Natural killer cell (primary cell): ENCODE data around the gene TIAM1. TPM values are rescaled to one million over a fixed set of nuclear protein-coding genes. Genes with fewer than 3 reads are reported as not detected.

Experiments
- ATAC-seq, 3 donors: fragments of 150-1000 bp in 2 of 3; fragments of 200-7000 bp in 1 of 3; cut with Tn5 transposase; 1 replicate in 1 of 3; 2 replicates in 2 of 3; pipeline ENCODE4 v1.10.0; 2021; ENCODE audit warnings: mild to moderate bottlenecking in 2 of 3, moderate library complexity in 2 of 3
- DNase-seq, 2 donors: peaks; one replicate each; pipeline versions ENCODE4 v3.0.0 to v3.0.0-alpha.2; 2013 to 2021; ENCODE audit warnings: mixed read lengths in 1 of 2
- H3K27ac ChIP-seq: one replicate; pipeline ENCODE4 v1.5.1; 2013; ENCODE audit warnings: mild to moderate bottlenecking, low read length
- H3K27me3 ChIP-seq: one replicate; pipeline ENCODE4 v1.6.1; 2013; ENCODE audit warnings: low read length; ENCODE audit not compliant: control insufficient read depth, insufficient read depth
- H3K36me3 ChIP-seq: one replicate; pipeline ENCODE4 v1.6.1; 2013; ENCODE audit warnings: low read length; ENCODE audit not compliant: control insufficient read depth, insufficient read depth
- H3K4me1 ChIP-seq: one replicate; pipeline ENCODE4 v1.6.1; 2013; ENCODE audit warnings: low read length; ENCODE audit not compliant: control insufficient read depth, insufficient read depth
- H3K4me3 ChIP-seq: one replicate; pipeline ENCODE4 v1.5.1; 2013; ENCODE audit warnings: low read length
- H3K9me3 ChIP-seq: one replicate; pipeline ENCODE4 v1.6.1; 2013; ENCODE audit warnings: low read length; ENCODE audit not compliant: control insufficient read depth, insufficient read depth
- H3K27ac Mint-ChIP-seq, 2 donors: one replicate each; pipeline ENCODE4 v1.8.0; 2022; ENCODE audit warnings: mild to moderate bottlenecking in 2 of 2, mixed read lengths in 2 of 2, moderate library complexity in 1 of 2
- H3K27me3 Mint-ChIP-seq, 2 donors: one replicate each; pipeline ENCODE4 v1.8.0; 2022; ENCODE audit warnings: low read depth in 2 of 2, mixed read lengths in 2 of 2
- H3K36me3 Mint-ChIP-seq: one replicate; pipeline ENCODE4 v1.8.0; 2022; ENCODE audit warnings: mixed read lengths
- H3K4me1 Mint-ChIP-seq, 2 donors: one replicate each; pipeline ENCODE4 v1.8.0; 2022; ENCODE audit warnings: mixed read lengths in 2 of 2
- H3K4me3 Mint-ChIP-seq: one replicate; pipeline ENCODE4 v1.8.0; 2022; ENCODE audit warnings: mild to moderate bottlenecking, moderate library complexity, mixed read lengths
- H3K9me3 Mint-ChIP-seq, 2 donors: one replicate each; pipeline ENCODE4 v1.8.0; 2022; ENCODE audit warnings: mixed read lengths in 2 of 2
- CTCF ChIP-seq: fragments of 200-600 bp; IDR thresholded peaks from one replicate; pipeline ENCODE4 v1.8.0; 2022; ENCODE audit warnings: antibody characterized with exemption
- WGBS: methylation state at CpG from one replicate; pipeline ENCODE4 v1.1.7; 2013; ENCODE audit warnings: missing lambda C conversion rate; ENCODE audit not compliant: insufficient coverage; 5-methylcytosine and 5-hydroxymethylcytosine counted together
- intact Hi-C: fragments of 100-400 bp; cut with micrococcal nuclease; formaldehyde crosslinking; loops from one replicate; pipeline ENCODE4 v1.14.2; 2022
- total RNA-seq, 4 donors: library from RNA; stranded (reverse); fragments of 120-200 nt in 1 of 4; gene quantifications; one replicate each; pipeline versions ENCODE4 v1.2.3 to v1.2.4, GENCODE V29; 2013 to 2022

TIAM1 gene
- total RNA-seq, 3 donors from 2014 or later (not counting 1 experiment from before 2014, with no cell fraction given) = 19.1 to 32.3 (median 19.4) TPM

- Histone ChIP-seq H3K27ac (no peak overlapping the region), H3K27me3 (no peaks in the 10 kb centered on the region), H3K9me3 (no peaks in the 10 kb centered on the region), H3K36me3 (no peaks in the 10 kb centered on the region), H3K4me1 (no peaks in the 10 kb centered on the region), H3K4me3 (no peak overlapping the region)
- 91% methylated on average over 4 of the region's 4 CpGs for WGBS
- Mint-ChIP-seq H3K36me3 (no peaks in the 10 kb centered on the region), H3K27me3 (no peaks in the 10 kb centered on the region), H3K4me3 (no peak overlapping the region), H3K27ac (no peak overlapping the region), H3K4me1 (no peaks in the 10 kb centered on the region), H3K9me3 (no peaks in the 10 kb centered on the region)
- TF ChIP-seq CTCF = no peak
- intact Hi-C loops = no loop called here
- DNase-seq (no peak), ATAC-seq (no peak)
Measured at GRCh38 chr21:31255036-31255435, 89.0 kb downstream of the TIAM1 start.

GRCh38 chr21:31254131-31254530, 89.9 kb downstream of the TIAM1 start:
- DNase-seq (no peak), ATAC-seq (no peak)
- Mint-ChIP-seq H3K9me3 (no peaks in the 10 kb centered on the region), H3K27ac (no peak overlapping the region), H3K4me1 (no peaks in the 10 kb centered on the region), H3K27me3 (no peaks in the 10 kb centered on the region), H3K4me3 (no peak overlapping the region), H3K36me3 (no peaks in the 10 kb centered on the region)
- Histone ChIP-seq H3K4me3 (no peak overlapping the region), H3K27me3 (no peaks in the 10 kb centered on the region), H3K4me1 (no peaks in the 10 kb centered on the region), H3K36me3 (no peaks in the 10 kb centered on the region), H3K9me3 (no peaks in the 10 kb centered on the region), H3K27ac (no peak overlapping the region)
- WGBS = 100% methylated on average over 1 of the region's 2 CpGs
- no peak for TF ChIP-seq CTCF
- intact Hi-C loops = no loop called here

- Histone ChIP-seq H3K27me3 (no peaks in the 10 kb centered on the region), H3K27ac (no peak overlapping the region), H3K9me3 (no peaks in the 10 kb centered on the region), H3K4me3 (no peak overlapping the region), H3K4me1 (no peaks in the 10 kb centered on the region), H3K36me3 (no peaks in the 10 kb centered on the region)
- 87% methylated on average over 2 of the region's 3 CpGs for WGBS
- Mint-ChIP-seq H3K27ac (no peak overlapping the region), H3K4me1 (no peaks in the 10 kb centered on the region), H3K4me3 (no peak overlapping the region), H3K27me3 (no peaks in the 10 kb centered on the region), H3K36me3 (no peaks in the 10 kb centered on the region), H3K9me3 (no peaks in the 10 kb centered on the region)
- ATAC-seq (no peak), DNase-seq (no peak)
- intact Hi-C loops = no loop called here
- TF ChIP-seq CTCF = no peak
Measured at GRCh38 chr21:31253684-31254083, 90.4 kb downstream of the TIAM1 start.

- no peak overlapping the region for H3K27ac ChIP-seq
- WGBS = 97% methylated on average over 5 of the region's 6 CpGs
- H3K4me3 ChIP-seq = no peak overlapping the region
- H3K4me1 ChIP-seq = no peaks in the 10 kb centered on the region
- ATAC-seq (no peak), DNase-seq (no peak)
- H3K9me3 ChIP-seq = no peaks in the 10 kb centered on the region
- TF ChIP-seq CTCF = no peak
- H3K36me3 ChIP-seq = no peaks in the 10 kb centered on the region
- intact Hi-C loops = no loop called here
- H3K27me3 ChIP-seq = no peaks in the 10 kb centered on the region
- Mint-ChIP-seq H3K9me3 (no peaks in the 10 kb centered on the region), H3K27me3 (no peaks in the 10 kb centered on the region), H3K4me1 (no peaks in the 10 kb centered on the region), H3K36me3 (no peaks in the 10 kb centered on the region), H3K4me3 (no peak overlapping the region), H3K27ac (no peak overlapping the region)
Measured at GRCh38 chr21:31252611-31253010, 91.5 kb downstream of the TIAM1 start.
